Vagina (tissue), 2 donors: ENCODE data around the gene DRG2. TPM values are rescaled to one million over a fixed set of nuclear protein-coding genes. Genes with fewer than 3 reads are reported as not detected.

Experiments used
- DNase-seq, 2 donors: peaks; one replicate each; pipeline ENCODE4 v3.0.0-alpha.2; 2017; ENCODE audit errors: extremely low spot score in 2 of 2
- H3K27ac ChIP-seq: fragments of 200-600 bp; sonication (generic); one replicate; pipeline ENCODE4 v1.5.1; 2019
- H3K27me3 ChIP-seq: fragments of 200-600 bp; sonication (generic); one replicate; pipeline ENCODE4 v1.5.1; 2019
- H3K36me3 ChIP-seq, 2 donors: fragments of 200-600 bp; sonication (generic); one replicate each; pipeline ENCODE4 v1.5.1; 2017 to 2019
- H3K4me1 ChIP-seq: fragments of 200-600 bp; sonication (generic); one replicate; pipeline ENCODE4 v1.5.1; 2019
- H3K4me3 ChIP-seq, 2 donors: fragments of 200-600 bp; sonication (generic); 1 replicate in 1 of 2; 2 replicates in 1 of 2; pipeline ENCODE4 v1.5.1; 2016 to 2019
- H3K9me3 ChIP-seq: fragments of 200-600 bp; sonication (generic); one replicate; pipeline ENCODE4 v1.5.1; 2019
- CTCF ChIP-seq, 3 experiments: fragments of 450-650 bp in 2 of 3; fragments of 200-600 bp in 1 of 3; sonication (generic) in 1 of 3; IDR thresholded peaks; one replicate each; pipeline ENCODE4 v1.5.1; 2017 to 2019; ENCODE audit warnings: antibody characterized with exemption in 3 of 3, mild to moderate bottlenecking in 2 of 3, moderate library complexity in 2 of 3
- POLR2A ChIP-seq, 2 donors: fragments of 450-650 bp; IDR thresholded peaks; one replicate each; pipeline ENCODE4 v1.6.1; 2017; ENCODE audit warnings: antibody characterized with exemption in 2 of 2, mild to moderate bottlenecking in 2 of 2, moderate library complexity in 2 of 2
- POLR2AphosphoS5 ChIP-seq, 2 donors: sonication (generic); formaldehyde crosslinking; IDR thresholded peaks; one replicate each; pipeline ENCODE4 v1.9.0; 2017; ENCODE audit warnings: antibody characterized with exemption in 2 of 2, mild to moderate bottlenecking in 2 of 2, low read depth in 1 of 2; ENCODE audit not compliant: insufficient read depth in 1 of 2
- intact Hi-C: fragments of 100-400 bp; cut with DNase I; formaldehyde crosslinking; loops from one replicate; pipeline ENCODE4 v1.15.1; 2023
- total RNA-seq: library from RNA; depleted of rRNA; stranded (reverse); fragments of >200 nt; gene quantifications from one replicate; pipeline ENCODE4 v1.2.3, GENCODE V29; 2016

The DRG2 gene
- total RNA-seq, 1 donor from 2014 or later = 40.8 TPM

GRCh38 chr17:18108401-18109312, 20.9 kb downstream of the DRG2 start, which contains the start of gene MYO15A:
Gene MYO15A (plus strand): TSS chr17:18108756. CDS start chr17:18118801, 10,045 bp downstream.
- TF ChIP-seq POLR2AphosphoS5 (IDR thresholded peaks at IDR 0.05; ENCODE audit: insufficient read depth in 1 of 2, low read depth in 1 of 2) (no peak), POLR2A (IDR thresholded peaks at IDR 0.05) (no peak), CTCF (IDR thresholded peaks at IDR 0.05) (no peak)
- intact Hi-C loops = no loop called here
- Histone ChIP-seq H3K4me3 (no peak within 1 kb of the TSS), H3K27me3 (no peaks in the 10 kb centered on the region), H3K9me3 (no peaks in the 10 kb centered on the region), H3K36me3 (peaks cover 0 to 20% of the 10 kb centered on the region in 2 donors), H3K27ac (no peak within 1 kb of the TSS), H3K4me1 (no peaks in the 10 kb centered on the region)
- no peak for DNase-seq

- no peak overlapping the region for H3K4me3 ChIP-seq
- H3K4me1 ChIP-seq = no peaks in the 10 kb centered on the region
- no peak overlapping the region for H3K27ac ChIP-seq
- H3K36me3 ChIP-seq = peaks cover 0 to 12% of the 10 kb centered on the region in 2 donors
- TF ChIP-seq POLR2A (IDR thresholded peaks at IDR 0.05) (no peak), POLR2AphosphoS5 (IDR thresholded peaks at IDR 0.05; ENCODE audit: insufficient read depth in 1 of 2, low read depth in 1 of 2) (no peak), CTCF (IDR thresholded peaks at IDR 0.05) (no peak)
- intact Hi-C loops = no loop called here
- no peak for DNase-seq
- no peaks in the 10 kb centered on the region for H3K9me3 ChIP-seq
- no peaks in the 10 kb centered on the region for H3K27me3 ChIP-seq
These were observed 22.3 kb downstream of the DRG2 start for GRCh38 chr17:18109935-18110485.

GRCh38 chr17:18110636-18111145, 22.9 kb downstream of the DRG2 start:
- H3K9me3 ChIP-seq = no peaks in the 10 kb centered on the region
- H3K27me3 ChIP-seq = no peaks in the 10 kb centered on the region
- H3K4me1 ChIP-seq = no peaks in the 10 kb centered on the region
- intact Hi-C loops = no loop called here
- peaks cover 0 to 12% of the 10 kb centered on the region in 2 donors for H3K36me3 ChIP-seq
- no peak for DNase-seq
- no peak overlapping the region for H3K4me3 ChIP-seq
- TF ChIP-seq POLR2A (IDR thresholded peaks at IDR 0.05) (no peak), POLR2AphosphoS5 (IDR thresholded peaks at IDR 0.05; ENCODE audit: insufficient read depth in 1 of 2, low read depth in 1 of 2) (no peak), CTCF (IDR thresholded peaks at IDR 0.05) (no peak)
- H3K27ac ChIP-seq = no peak overlapping the region

- no peaks in the 10 kb centered on the region for H3K9me3 ChIP-seq
- H3K4me1 ChIP-seq = no peaks in the 10 kb centered on the region
- intact Hi-C loops = no loop called here
- DNase-seq = no peak
- TF ChIP-seq POLR2AphosphoS5 (IDR thresholded peaks at IDR 0.05; ENCODE audit: insufficient read depth in 1 of 2, low read depth in 1 of 2) = no peak
- TF ChIP-seq POLR2A (IDR thresholded peaks at IDR 0.05) = no peak
- TF ChIP-seq CTCF (IDR thresholded peaks at IDR 0.05) = no peak
- H3K27ac ChIP-seq = no peak overlapping the region
- H3K4me3 ChIP-seq = no peak overlapping the region
- H3K27me3 ChIP-seq = no peaks in the 10 kb centered on the region
- H3K36me3 ChIP-seq = peaks cover 0 to 7% of the 10 kb centered on the region in 2 donors
These were observed 23.7 kb downstream of the DRG2 start for GRCh38 chr17:18111330-18111971.
